Liver (tissue), 9 donors: ENCODE measurements around the gene GLI3. TPM values are rescaled to one million over a fixed set of nuclear protein-coding genes. Genes with fewer than 3 reads are reported as not detected.

Source experiments
- DNase-seq: peaks from one replicate; pipeline ENCODE4 v3.0.0-alpha.2; 2017; ENCODE audit warnings: low spot score
- H3K27ac ChIP-seq, 2 donors: one replicate each; pipeline ENCODE4 v1.7.0; 2013; ENCODE audit warnings: inconsistent platforms in 2 of 2, low read length in 2 of 2, control low read depth in 1 of 2, low read depth in 1 of 2, mild to moderate bottlenecking in 1 of 2
- H3K27me3 ChIP-seq, 4 donors: one replicate each; pipeline versions ENCODE4 v1.6.1 to v1.7.0; 2013; ENCODE audit warnings: low read length in 3 of 4, inconsistent platforms in 1 of 4, mild to moderate bottlenecking in 1 of 4, moderate library complexity in 1 of 4; ENCODE audit not compliant: control insufficient read depth in 4 of 4, insufficient read depth in 4 of 4
- H3K36me3 ChIP-seq, 4 donors: one replicate each; pipeline versions ENCODE4 v1.6.1 to v1.7.0; 2013; ENCODE audit warnings: low read length in 3 of 4, mild to moderate bottlenecking in 3 of 4, low read depth in 1 of 4, moderate library complexity in 1 of 4; ENCODE audit not compliant: control insufficient read depth in 4 of 4, insufficient read depth in 3 of 4
- H3K4me1 ChIP-seq, 4 donors: one replicate each; pipeline versions ENCODE4 v1.6.1 to v1.7.0; 2013; ENCODE audit warnings: low read length in 3 of 4, mild to moderate bottlenecking in 3 of 4, moderate library complexity in 1 of 4; ENCODE audit not compliant: control insufficient read depth in 4 of 4, insufficient read depth in 4 of 4
- H3K4me3 ChIP-seq, 3 donors: one replicate each; pipeline versions ENCODE4 v1.6.1 to v1.7.0; 2013; ENCODE audit warnings: low read length in 3 of 3, control low read depth in 1 of 3, low read depth in 1 of 3, mild to moderate bottlenecking in 1 of 3
- H3K9ac ChIP-seq, 2 donors: one replicate each; pipeline ENCODE4 v1.7.0; 2013; ENCODE audit warnings: low read length in 2 of 2, mild to moderate bottlenecking in 2 of 2, moderate library complexity in 2 of 2, control low read depth in 1 of 2, low read depth in 1 of 2
- H3K9me3 ChIP-seq, 4 donors: one replicate each; pipeline versions ENCODE4 v1.6.1 to v1.7.0; 2013; ENCODE audit warnings: low read length in 3 of 4; ENCODE audit not compliant: control insufficient read depth in 4 of 4
- EGR1 ChIP-seq, 2 donors: IDR thresholded peaks; 2 replicates each; pipeline ENCODE4 v1.6.1; 2016 to 2018; ENCODE audit warnings: antibody characterized with exemption in 2 of 2, low read depth in 2 of 2
- FOXA1 ChIP-seq: IDR thresholded peaks from 2 replicates; pipeline ENCODE4 v1.6.1; 2016; ENCODE audit warnings: antibody characterized with exemption
- FOXA2 ChIP-seq: IDR thresholded peaks from 2 replicates; pipeline ENCODE4 v1.6.1; 2016; ENCODE audit warnings: antibody characterized with exemption
- GABPA ChIP-seq, 2 donors: IDR thresholded peaks in 1 of 2; conservative IDR thresholded peaks in 1 of 2; 2 replicates each; pipeline ENCODE4 v1.6.1; 2016; ENCODE audit warnings: antibody characterized with exemption in 2 of 2, mild to moderate bottlenecking in 1 of 2, moderate library complexity in 1 of 2
- HNF4A ChIP-seq, 2 donors: conservative IDR thresholded peaks; 2 replicates each; pipeline ENCODE4 v1.6.1; 2016; ENCODE audit warnings: antibody characterized with exemption in 2 of 2, mild to moderate bottlenecking in 2 of 2
- HNF4G ChIP-seq: IDR thresholded peaks from 2 replicates; pipeline ENCODE4 v1.6.1; 2016; ENCODE audit warnings: antibody characterized with exemption
- JUND ChIP-seq, 2 donors: IDR thresholded peaks; 2 replicates each; pipeline ENCODE4 v1.6.1; 2016; ENCODE audit warnings: antibody characterized with exemption in 2 of 2
- NR2F2 ChIP-seq: IDR thresholded peaks from 2 replicates; pipeline ENCODE4 v1.6.1; 2016; ENCODE audit warnings: antibody characterized with exemption
- RAD21 ChIP-seq, 2 donors: IDR thresholded peaks; 2 replicates each; pipeline ENCODE4 v1.6.1; 2016; ENCODE audit warnings: antibody characterized with exemption in 2 of 2, mild to moderate bottlenecking in 2 of 2
- RXRA ChIP-seq, 2 donors: IDR thresholded peaks; 2 replicates each; pipeline ENCODE4 v1.6.1; 2017 to 2018; ENCODE audit warnings: antibody characterized with exemption in 2 of 2, mild to moderate bottlenecking in 1 of 2
- SP1 ChIP-seq: IDR thresholded peaks from 2 replicates; pipeline ENCODE4 v1.6.1; 2018; ENCODE audit warnings: antibody characterized with exemption, mild to moderate bottlenecking
- TAF1 ChIP-seq: conservative IDR thresholded peaks from 2 replicates; pipeline ENCODE4 v1.6.1; 2016; ENCODE audit warnings: antibody characterized with exemption, mild to moderate bottlenecking
- YY1 ChIP-seq: IDR thresholded peaks from 2 replicates; pipeline ENCODE4 v1.6.1; 2016; ENCODE audit warnings: antibody characterized with exemption, mild to moderate bottlenecking
- WGBS: extraction: QIAGEN DNeasy Blood & Tissue Kit; methylation state at CpG from one replicate; pipeline ENCODE4 v1.1.7; 2013; 5-methylcytosine and 5-hydroxymethylcytosine counted together
- polyA plus RNA-seq, 2 donors: library from polyadenylated mRNA; stranded (reverse) in 1 of 2; unstranded in 1 of 2; fragments of 200-250 nt in 1 of 2; fragments of >200 nt in 1 of 2; fragmentation: Nextera tagmentation in 1 of 2; extraction: Ambion mirVana in 1 of 2; gene quantifications; one replicate each; pipeline versions ENCODE4 v1.2.1 to v1.2.3, GENCODE V29; 2013 to 2015
- total RNA-seq, 2 donors: library from RNA; depleted of rRNA; stranded (reverse); fragments of >200 nt; gene quantifications; one replicate each; pipeline ENCODE4 v1.2.3, GENCODE V29; 2014
- TF ChIP-seq, protein P1 (sequence below): IDR thresholded peaks from 2 replicates; pipeline ENCODE4 v1.6.1; 2016; ENCODE audit warnings: antibody characterized with exemption, mild to moderate bottlenecking
- TF ChIP-seq, protein P2 (sequence below): IDR thresholded peaks from 2 replicates; pipeline ENCODE4 v1.6.1; 2016; ENCODE audit warnings: antibody characterized with exemption
- TF ChIP-seq, protein P3 (sequence below): IDR thresholded peaks from 2 replicates; pipeline ENCODE4 v1.6.1; 2016; ENCODE audit warnings: antibody characterized with exemption
- TF ChIP-seq, protein P4 (sequence below): fragments of 150-350 bp; IDR thresholded peaks from 2 replicates; pipeline ENCODE4 v1.5.1; 2017; ENCODE audit warnings: improper control_type of control experiment, low read depth, low read length; ENCODE audit not compliant: missing input control
- TF ChIP-seq, protein P5 (sequence below): IDR thresholded peaks from 2 replicates; pipeline ENCODE4 v1.6.1; 2016; ENCODE audit warnings: antibody characterized with exemption
- donor health status: healthy.
- donor health status: healthy.
- donor health status: healthy.
- donor health status: healthy.
- donor health status: healthy.

GLI3 gene
- total and polyA plus RNA-seq, 4 donors: 0.09 to 0.42 (median 0.26) TPM

DNA sequence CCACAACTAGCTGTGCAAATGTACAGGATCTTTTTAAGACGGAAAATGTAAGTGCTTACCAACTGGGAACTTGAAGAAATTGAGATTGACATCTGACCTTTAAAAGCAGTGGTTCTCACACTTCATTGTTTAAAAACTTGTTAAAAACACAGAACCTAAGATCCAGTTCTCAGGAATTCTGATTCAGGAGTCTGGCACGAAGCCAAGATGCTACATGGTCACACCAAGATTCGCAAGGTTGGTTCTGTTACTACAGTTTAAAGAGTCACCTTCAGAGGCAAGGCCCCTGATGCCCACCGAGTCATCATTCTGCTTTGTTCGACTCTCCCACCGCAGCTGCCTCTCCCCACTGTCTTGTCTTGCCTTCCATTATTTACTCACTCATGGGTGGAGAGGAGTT is 113.3 kb downstream of the GLI3 start (continued):
- TF ChIP-seq, protein P1, sequence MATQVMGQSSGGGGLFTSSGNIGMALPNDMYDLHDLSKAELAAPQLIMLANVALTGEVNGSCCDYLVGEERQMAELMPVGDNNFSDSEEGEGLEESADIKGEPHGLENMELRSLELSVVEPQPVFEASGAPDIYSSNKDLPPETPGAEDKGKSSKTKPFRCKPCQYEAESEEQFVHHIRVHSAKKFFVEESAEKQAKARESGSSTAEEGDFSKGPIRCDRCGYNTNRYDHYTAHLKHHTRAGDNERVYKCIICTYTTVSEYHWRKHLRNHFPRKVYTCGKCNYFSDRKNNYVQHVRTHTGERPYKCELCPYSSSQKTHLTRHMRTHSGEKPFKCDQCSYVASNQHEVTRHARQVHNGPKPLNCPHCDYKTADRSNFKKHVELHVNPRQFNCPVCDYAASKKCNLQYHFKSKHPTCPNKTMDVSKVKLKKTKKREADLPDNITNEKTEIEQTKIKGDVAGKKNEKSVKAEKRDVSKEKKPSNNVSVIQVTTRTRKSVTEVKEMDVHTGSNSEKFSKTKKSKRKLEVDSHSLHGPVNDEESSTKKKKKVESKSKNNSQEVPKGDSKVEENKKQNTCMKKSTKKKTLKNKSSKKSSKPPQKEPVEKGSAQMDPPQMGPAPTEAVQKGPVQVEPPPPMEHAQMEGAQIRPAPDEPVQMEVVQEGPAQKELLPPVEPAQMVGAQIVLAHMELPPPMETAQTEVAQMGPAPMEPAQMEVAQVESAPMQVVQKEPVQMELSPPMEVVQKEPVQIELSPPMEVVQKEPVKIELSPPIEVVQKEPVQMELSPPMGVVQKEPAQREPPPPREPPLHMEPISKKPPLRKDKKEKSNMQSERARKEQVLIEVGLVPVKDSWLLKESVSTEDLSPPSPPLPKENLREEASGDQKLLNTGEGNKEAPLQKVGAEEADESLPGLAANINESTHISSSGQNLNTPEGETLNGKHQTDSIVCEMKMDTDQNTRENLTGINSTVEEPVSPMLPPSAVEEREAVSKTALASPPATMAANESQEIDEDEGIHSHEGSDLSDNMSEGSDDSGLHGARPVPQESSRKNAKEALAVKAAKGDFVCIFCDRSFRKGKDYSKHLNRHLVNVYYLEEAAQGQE: no peak
- no peak for TF ChIP-seq GABPA (IDR thresholded peaks at IDR 0.05 in 1 of 2, conservative IDR thresholded peaks at IDR 0.05 in 1 of 2)

DNA sequence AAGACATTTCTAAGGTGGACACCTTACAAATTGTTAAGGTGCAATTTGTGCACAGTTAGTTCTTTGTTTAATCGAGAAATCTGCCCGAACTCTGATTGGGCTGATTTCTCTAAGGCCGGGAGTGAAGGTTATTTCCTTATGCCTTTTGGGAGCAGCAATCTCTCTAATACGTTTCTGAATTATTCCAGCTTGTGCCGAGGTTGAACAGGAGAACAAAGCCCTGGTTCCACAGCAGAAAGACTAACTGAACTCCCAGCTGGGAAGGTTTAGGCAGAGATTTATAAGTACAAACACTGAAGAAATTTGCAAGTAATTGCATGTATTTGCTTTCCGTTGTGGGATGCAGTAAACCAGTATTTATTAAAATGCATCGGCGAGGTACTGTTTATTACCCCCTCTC is 116.8 kb downstream of the GLI3 start:
- H3K36me3 ChIP-seq: no peaks in the 10 kb centered on the region
- no peak for DNase-seq
- H3K4me3 ChIP-seq: no peak overlapping the region
- TF ChIP-seq, protein P2, sequence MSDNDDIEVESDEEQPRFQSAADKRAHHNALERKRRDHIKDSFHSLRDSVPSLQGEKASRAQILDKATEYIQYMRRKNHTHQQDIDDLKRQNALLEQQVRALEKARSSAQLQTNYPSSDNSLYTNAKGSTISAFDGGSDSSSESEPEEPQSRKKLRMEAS: no peak
- TF ChIP-seq NR2F2 (no peak), RXRA (IDR thresholded peaks at IDR 0.05) (no peak), JUND (IDR thresholded peaks at IDR 0.05) (no peak), RAD21 (IDR thresholded peaks at IDR 0.05) (no peak), EGR1 (IDR thresholded peaks at IDR 0.05; ENCODE audit: low read depth in 2 of 2) (no peak), GABPA (IDR thresholded peaks at IDR 0.05 in 1 of 2, conservative IDR thresholded peaks at IDR 0.05 in 1 of 2) (no peak), TAF1 (no peak), FOXA2 (no peak), YY1 (no peak), SP1 (no peak), HNF4G (no peak), HNF4A (conservative IDR thresholded peaks at IDR 0.05) (no peak), FOXA1 (no peak)
- TF ChIP-seq, protein P3, sequence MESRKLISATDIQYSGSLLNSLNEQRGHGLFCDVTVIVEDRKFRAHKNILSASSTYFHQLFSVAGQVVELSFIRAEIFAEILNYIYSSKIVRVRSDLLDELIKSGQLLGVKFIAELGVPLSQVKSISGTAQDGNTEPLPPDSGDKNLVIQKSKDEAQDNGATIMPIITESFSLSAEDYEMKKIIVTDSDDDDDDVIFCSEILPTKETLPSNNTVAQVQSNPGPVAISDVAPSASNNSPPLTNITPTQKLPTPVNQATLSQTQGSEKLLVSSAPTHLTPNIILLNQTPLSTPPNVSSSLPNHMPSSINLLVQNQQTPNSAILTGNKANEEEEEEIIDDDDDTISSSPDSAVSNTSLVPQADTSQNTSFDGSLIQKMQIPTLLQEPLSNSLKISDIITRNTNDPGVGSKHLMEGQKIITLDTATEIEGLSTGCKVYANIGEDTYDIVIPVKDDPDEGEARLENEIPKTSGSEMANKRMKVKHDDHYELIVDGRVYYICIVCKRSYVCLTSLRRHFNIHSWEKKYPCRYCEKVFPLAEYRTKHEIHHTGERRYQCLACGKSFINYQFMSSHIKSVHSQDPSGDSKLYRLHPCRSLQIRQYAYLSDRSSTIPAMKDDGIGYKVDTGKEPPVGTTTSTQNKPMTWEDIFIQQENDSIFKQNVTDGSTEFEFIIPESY: no peak
- TF ChIP-seq, protein P1: no peak
- TF ChIP-seq, protein P4, sequence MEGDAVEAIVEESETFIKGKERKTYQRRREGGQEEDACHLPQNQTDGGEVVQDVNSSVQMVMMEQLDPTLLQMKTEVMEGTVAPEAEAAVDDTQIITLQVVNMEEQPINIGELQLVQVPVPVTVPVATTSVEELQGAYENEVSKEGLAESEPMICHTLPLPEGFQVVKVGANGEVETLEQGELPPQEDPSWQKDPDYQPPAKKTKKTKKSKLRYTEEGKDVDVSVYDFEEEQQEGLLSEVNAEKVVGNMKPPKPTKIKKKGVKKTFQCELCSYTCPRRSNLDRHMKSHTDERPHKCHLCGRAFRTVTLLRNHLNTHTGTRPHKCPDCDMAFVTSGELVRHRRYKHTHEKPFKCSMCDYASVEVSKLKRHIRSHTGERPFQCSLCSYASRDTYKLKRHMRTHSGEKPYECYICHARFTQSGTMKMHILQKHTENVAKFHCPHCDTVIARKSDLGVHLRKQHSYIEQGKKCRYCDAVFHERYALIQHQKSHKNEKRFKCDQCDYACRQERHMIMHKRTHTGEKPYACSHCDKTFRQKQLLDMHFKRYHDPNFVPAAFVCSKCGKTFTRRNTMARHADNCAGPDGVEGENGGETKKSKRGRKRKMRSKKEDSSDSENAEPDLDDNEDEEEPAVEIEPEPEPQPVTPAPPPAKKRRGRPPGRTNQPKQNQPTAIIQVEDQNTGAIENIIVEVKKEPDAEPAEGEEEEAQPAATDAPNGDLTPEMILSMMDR: no peak
- TF ChIP-seq, protein P5, sequence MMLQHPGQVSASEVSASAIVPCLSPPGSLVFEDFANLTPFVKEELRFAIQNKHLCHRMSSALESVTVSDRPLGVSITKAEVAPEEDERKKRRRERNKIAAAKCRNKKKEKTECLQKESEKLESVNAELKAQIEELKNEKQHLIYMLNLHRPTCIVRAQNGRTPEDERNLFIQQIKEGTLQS: no peak
- peaks cover 0 to 10% (median 0%) of the 10 kb centered on the region in 4 donors for H3K27me3 ChIP-seq
- H3K9me3 ChIP-seq: no peaks in the 10 kb centered on the region
- 83% methylated on average over 8 of the region's 8 CpGs for WGBS
- no peak overlapping the region for H3K27ac ChIP-seq
- H3K9ac ChIP-seq: no peak overlapping the region
- no peaks in the 10 kb centered on the region for H3K4me1 ChIP-seq
